Astrocyte of the spinal cord (primary cell): ENCODE data around the gene NPSR1.
A peak's percentile ranks its signal among the peaks of the same experiment; 100 is the strongest.
"Not testable (repeated sequence)": the region's sequence is repeated elsewhere in the genome, so short reads cannot be mapped to it uniquely, and the experiment has no call there.

Source experiments
- DNase-seq: peaks from one replicate; pipeline ENCODE4 v3.0.0; 2011; ENCODE audit warnings: low read depth, low spot score
- H3K4me3 ChIP-seq: 2 replicates; pipeline ENCODE4 v1.5.1; 2011; ENCODE audit warnings: low read depth, mild to moderate bottlenecking, low read length, moderate library complexity
- CTCF ChIP-seq: IDR thresholded peaks from 2 replicates; pipeline ENCODE4 v1.5.1; 2012; ENCODE audit warnings: low read depth, mild to moderate bottlenecking, low read length, inconsistent platforms
- in situ Hi-C: cut with HindIII; loops from 2 replicates; pipeline ENCODE4 v1.10.0; 2017; ENCODE audit warnings: low sequenced_read_pairs

The NPSR1 gene

GRCh38 chr7:34848670-34849069 is 190.7 kb downstream of the NPSR1 start:
- DNase-seq: no peak
- in situ Hi-C loops: no loop called here

GRCh38 chr7:34849163-34849960 is 191.3 kb downstream of the NPSR1 start:
- TF ChIP-seq CTCF: no peak
- DNase-seq: peak; percentile 10
- H3K4me3 ChIP-seq: no peak overlapping the region
- in situ Hi-C loops: no loop called here

More at GRCh38 chr7:34848670-34849069, 190.7 kb downstream of the NPSR1 start:
- TF ChIP-seq CTCF: no peak
- no peak overlapping the region for H3K4me3 ChIP-seq

- in situ Hi-C loops: no loop called here
- H3K4me3 ChIP-seq: no peak overlapping the region
- DNase-seq: no peak
- no peak for TF ChIP-seq CTCF
Observed at GRCh38 chr7:34849986-34850385, 192.0 kb downstream of the NPSR1 start.

GRCh38 chr7:34850681-34851080 is 192.7 kb downstream of the NPSR1 start:
- no peak overlapping the region for H3K4me3 ChIP-seq
- DNase-seq: no peak
- in situ Hi-C loops: no loop called here
- TF ChIP-seq CTCF: no peak

- in situ Hi-C loops: no loop called here
- DNase-seq: no peak
Observed at GRCh38 chr7:34851431-34851830, 193.4 kb downstream of the NPSR1 start.

GRCh38 chr7:34858444-34858843 is 200.4 kb downstream of the NPSR1 start:
- in situ Hi-C loops, H3K4me3 ChIP-seq, DNase-seq: not testable (repeated sequence)

More at GRCh38 chr7:34851431-34851830, 193.4 kb downstream of the NPSR1 start:
- no peak overlapping the region for H3K4me3 ChIP-seq
- TF ChIP-seq CTCF: no peak

GRCh38 chr7:34859281-34859680 is 201.3 kb downstream of the NPSR1 start:
- DNase-seq, H3K4me3 ChIP-seq, in situ Hi-C loops: not testable (repeated sequence)

GRCh38 chr7:34866222-34866621 is 208.2 kb downstream of the NPSR1 start:
- DNase-seq, in situ Hi-C loops, H3K4me3 ChIP-seq: not testable (repeated sequence)

GRCh38 chr7:34867341-34867740 is 209.3 kb downstream of the NPSR1 start:
- H3K4me3 ChIP-seq, DNase-seq, in situ Hi-C loops: not testable (repeated sequence)

GRCh38 chr7:34868602-34869001 is 210.6 kb downstream of the NPSR1 start:
- DNase-seq, H3K4me3 ChIP-seq, in situ Hi-C loops: not testable (repeated sequence)
